WI38 (cell line): Measurements from ENCODE around the gene TNFRSF11A.

ENCODE experiments used
- H3K4me3 ChIP-seq: 2 replicates; pipeline ENCODE4 v1.5.1; 2011; ENCODE audit warnings: low read depth, mild to moderate bottlenecking, control low read depth, low read length
- TF ChIP-seq, protein P1 (sequence below): IDR thresholded peaks from 2 replicates; pipeline ENCODE4 v1.5.1; 2012; ENCODE audit warnings: low read depth, mild to moderate bottlenecking, control low read depth, low read length

TNFRSF11A gene

DNA sequence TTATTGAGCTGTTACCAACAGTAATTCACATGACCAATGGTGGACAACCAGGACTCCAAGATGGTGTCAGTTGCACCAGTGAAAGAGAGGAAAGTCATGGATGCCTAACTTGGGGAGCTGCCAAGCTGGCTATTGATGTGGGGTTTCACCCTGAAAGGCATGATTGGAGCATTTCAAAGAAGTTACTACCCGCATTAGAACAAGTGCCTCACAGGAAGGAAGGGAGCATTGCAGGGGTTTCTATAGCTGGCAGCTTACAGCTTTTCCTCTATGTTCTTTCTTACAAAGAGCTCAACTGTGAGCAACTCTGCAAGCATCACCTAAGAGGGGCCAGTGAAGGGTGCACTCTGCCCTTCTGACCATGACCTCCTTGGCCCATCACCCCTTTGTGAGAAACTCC lies 93.1 kb downstream of the TNFRSF11A start:
- TF ChIP-seq, protein P1, sequence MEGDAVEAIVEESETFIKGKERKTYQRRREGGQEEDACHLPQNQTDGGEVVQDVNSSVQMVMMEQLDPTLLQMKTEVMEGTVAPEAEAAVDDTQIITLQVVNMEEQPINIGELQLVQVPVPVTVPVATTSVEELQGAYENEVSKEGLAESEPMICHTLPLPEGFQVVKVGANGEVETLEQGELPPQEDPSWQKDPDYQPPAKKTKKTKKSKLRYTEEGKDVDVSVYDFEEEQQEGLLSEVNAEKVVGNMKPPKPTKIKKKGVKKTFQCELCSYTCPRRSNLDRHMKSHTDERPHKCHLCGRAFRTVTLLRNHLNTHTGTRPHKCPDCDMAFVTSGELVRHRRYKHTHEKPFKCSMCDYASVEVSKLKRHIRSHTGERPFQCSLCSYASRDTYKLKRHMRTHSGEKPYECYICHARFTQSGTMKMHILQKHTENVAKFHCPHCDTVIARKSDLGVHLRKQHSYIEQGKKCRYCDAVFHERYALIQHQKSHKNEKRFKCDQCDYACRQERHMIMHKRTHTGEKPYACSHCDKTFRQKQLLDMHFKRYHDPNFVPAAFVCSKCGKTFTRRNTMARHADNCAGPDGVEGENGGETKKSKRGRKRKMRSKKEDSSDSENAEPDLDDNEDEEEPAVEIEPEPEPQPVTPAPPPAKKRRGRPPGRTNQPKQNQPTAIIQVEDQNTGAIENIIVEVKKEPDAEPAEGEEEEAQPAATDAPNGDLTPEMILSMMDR, result no peak
- no peak overlapping the region for H3K4me3 ChIP-seq

DNA sequence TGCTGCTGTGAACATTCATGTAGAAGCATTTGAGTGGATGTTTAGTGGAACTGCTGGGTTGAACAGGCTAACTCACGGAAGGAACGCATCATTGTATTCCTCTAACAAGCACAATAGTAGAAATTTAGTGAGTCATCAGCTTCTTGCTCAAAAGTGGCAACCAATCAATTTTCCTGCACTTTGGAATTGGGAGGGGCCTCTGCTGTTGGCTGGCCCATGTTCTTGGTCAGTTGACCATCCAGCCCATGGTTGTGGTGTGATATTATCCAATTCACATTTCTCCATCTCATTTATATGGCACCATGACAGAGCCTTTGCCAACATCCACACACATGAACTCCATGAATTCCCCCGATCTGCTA lies 95.0 kb downstream of the TNFRSF11A start:
- TF ChIP-seq, protein P1, result no peak

DNA sequence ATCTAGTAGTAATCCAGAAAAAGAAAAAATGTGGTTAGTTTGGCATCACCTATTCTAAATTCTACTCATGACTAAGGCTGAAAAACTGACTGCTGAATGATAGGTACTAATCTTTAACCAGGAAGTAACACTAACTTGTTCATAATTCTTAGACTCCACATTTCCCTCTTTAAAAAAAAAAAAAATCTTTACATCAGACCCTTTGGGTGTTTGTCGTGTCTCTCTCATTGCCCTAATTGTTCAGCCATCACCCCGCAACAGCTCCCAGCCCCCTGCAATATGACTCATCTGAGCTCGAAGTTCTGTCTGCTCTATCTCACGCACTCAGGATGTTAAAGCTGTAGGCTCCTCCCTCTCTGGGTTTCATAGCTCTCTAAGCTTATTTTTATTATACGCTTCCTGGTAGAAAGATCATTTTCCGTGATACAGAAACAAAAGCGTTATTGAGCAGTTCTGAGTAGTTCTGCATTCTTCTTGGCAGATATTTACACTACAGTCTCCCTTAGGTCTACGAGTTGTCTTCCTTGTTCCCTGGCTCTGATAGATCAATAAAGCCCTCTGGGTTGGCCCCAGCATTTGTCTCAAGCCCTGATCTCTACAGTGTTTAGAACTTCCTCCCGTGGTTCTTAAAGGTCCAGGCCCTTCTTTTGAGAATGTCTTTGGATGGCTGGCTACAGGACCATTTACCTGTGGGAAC lies 95.6 kb downstream of the TNFRSF11A start:
- TF ChIP-seq, protein P1, result no peak

More for the DNA sequence above, 95.0 kb downstream of the TNFRSF11A start:
- no peak overlapping the region for H3K4me3 ChIP-seq

DNA sequence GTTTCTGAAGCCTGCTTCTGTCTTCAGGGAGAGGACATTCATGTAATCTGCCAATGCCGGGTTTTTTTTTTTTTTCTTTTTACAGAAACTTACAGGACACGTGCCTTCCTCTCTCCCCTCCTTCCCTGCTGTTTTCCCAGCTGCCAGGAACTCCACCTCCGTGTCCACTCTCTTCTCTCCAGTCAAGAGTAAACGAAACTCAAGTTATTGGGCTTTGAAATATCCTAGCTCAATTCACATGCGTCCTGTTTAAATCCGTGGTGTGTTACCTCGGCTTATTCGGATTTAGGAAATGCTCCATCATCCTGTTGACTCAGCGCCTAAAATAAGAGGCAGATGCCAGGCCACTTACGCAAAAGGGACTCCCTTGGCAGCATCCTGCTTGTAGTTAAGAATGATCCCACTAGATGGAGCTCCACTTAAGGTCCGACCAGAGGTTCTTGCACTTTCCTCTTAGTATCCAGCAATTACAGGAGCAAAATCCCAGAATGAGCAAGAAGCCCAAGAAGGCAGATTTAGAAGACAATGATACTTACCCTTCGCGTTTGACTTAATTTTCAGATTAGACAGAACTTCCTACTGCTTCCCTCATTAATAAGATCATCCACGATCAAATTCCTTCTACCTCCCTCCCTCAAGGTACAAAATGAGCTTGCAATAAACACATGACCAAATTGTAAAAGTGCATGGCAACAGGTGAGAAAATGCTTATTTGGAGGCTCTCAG lies 100.5 kb downstream of the TNFRSF11A start:
- TF ChIP-seq, protein P1, result peak; percentile 72
- peak overlapping the region; percentile 38 for H3K4me3 ChIP-seq

More for the DNA sequence above, 95.6 kb downstream of the TNFRSF11A start:
- 0 out of 2 replicates have a peak overlapping the region, but pooled peaks have one; percentile 17 for H3K4me3 ChIP-seq

DNA sequence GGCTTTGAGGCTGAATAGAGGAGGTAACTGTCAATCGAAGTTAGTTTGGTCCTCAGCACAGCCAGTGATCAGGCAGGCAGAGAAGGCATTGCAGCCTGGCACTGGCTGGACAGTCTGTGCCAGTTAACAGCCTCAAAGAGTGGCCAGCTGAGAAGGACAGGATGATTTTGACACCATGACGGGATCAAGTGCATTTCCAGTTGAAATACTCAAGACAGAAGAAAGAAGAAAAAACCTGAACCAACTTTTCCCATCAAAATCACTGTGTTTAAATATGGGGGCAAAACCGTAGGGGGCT lies 101.0 kb downstream of the TNFRSF11A start:
- no peak overlapping the region for H3K4me3 ChIP-seq
- TF ChIP-seq, protein P1, result no peak

DNA sequence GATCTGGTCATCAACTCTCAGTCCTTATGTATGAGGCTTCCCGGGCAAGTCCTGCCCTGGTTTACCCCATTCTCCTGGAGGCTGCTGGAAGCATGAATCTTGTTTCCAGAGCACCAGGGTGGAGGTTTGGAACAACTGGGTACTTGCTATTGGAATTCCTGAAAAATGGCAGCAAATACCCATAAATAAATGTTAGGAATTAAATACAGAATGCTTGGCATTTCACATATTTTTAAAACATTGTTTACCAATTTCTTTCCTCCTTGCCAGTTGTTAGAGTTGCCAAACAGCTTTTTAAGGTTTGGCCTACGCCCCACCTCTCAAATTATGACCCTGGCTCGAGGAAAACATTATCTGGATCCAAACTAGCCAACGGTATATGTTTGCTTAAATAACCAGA lies 107.1 kb downstream of the TNFRSF11A start:
- no peak overlapping the region for H3K4me3 ChIP-seq
- TF ChIP-seq, protein P1, result no peak

DNA sequence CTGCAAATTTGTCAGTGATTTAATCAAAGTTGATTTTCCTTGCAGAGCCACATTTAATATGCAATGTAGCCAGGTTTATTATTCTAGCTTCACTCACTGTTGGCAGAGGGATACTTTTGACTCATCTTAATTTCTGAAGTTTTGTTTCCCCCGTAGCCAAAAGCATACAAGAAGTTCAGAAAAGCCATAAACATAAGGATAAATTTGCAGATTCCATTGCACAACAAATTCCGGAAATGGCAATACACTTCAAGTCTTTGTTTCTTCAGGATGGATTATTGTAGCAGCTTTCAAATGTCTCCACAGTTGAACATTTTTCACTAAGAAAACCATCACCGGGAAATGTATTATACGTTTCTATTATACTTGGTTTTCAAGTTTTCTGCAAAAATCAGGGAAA lies 109.7 kb downstream of the TNFRSF11A start:
- no peak overlapping the region for H3K4me3 ChIP-seq
- TF ChIP-seq, protein P1, result no peak
